Kidney epithelial cell (primary cell): ENCODE measurements around the gene SCG5. TPM values are rescaled to one million over a fixed set of nuclear protein-coding genes. Genes with fewer than 3 reads are reported as not detected.

Experiments
- DNase-seq: peaks from one replicate; pipeline ENCODE4 v3.0.0-alpha.2; 2010; ENCODE audit warnings: low read depth
- H3K27me3 ChIP-seq: 2 replicates; pipeline ENCODE4 v1.6.0; 2011; ENCODE audit warnings: low read length; ENCODE audit not compliant: control insufficient read depth, insufficient read depth
- H3K36me3 ChIP-seq: 2 replicates; pipeline ENCODE4 v1.5.1; 2011; ENCODE audit warnings: low read length; ENCODE audit not compliant: control insufficient read depth, insufficient read depth
- H3K4me3 ChIP-seq: 2 replicates; pipeline ENCODE4 v1.5.1; 2011; ENCODE audit warnings: low read depth, mild to moderate bottlenecking, control low read depth, low read length
- total RNA-seq: library from RNA; depleted of rRNA; stranded (reverse); fragments of >200 nt; gene quantifications from 2 replicates; pipeline ENCODE4 v1.2.3, GENCODE V29; 2015
- TF ChIP-seq, protein P1 (sequence below): IDR thresholded peaks from 2 replicates; pipeline ENCODE4 v1.5.1; 2011; ENCODE audit warnings: mild to moderate bottlenecking, moderate library complexity, low read length, control low read depth, inconsistent platforms; ENCODE audit not compliant: insufficient read depth, poor library complexity, severe bottlenecking

Gene SCG5
- total RNA-seq, 1 donor from 2014 or later, result 42.5 TPM

DNA sequence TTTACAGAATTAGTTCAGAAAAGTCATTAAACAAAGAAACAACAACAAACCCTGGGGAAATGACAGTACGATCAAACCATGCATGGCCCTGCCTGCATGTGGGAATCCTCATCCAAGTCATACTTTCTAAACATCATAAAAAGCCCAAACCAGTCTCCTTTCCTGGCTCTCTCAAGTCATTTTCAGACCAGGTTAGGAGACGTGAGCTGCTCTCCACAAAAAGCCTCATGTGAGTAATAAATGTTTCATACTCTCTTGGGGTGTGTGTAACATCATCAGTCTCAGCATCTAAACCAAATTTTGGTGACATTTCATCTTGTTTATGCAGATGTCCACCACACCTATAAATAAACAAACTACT lies 95.2 kb downstream of the SCG5 start:
- TF ChIP-seq, protein P1, sequence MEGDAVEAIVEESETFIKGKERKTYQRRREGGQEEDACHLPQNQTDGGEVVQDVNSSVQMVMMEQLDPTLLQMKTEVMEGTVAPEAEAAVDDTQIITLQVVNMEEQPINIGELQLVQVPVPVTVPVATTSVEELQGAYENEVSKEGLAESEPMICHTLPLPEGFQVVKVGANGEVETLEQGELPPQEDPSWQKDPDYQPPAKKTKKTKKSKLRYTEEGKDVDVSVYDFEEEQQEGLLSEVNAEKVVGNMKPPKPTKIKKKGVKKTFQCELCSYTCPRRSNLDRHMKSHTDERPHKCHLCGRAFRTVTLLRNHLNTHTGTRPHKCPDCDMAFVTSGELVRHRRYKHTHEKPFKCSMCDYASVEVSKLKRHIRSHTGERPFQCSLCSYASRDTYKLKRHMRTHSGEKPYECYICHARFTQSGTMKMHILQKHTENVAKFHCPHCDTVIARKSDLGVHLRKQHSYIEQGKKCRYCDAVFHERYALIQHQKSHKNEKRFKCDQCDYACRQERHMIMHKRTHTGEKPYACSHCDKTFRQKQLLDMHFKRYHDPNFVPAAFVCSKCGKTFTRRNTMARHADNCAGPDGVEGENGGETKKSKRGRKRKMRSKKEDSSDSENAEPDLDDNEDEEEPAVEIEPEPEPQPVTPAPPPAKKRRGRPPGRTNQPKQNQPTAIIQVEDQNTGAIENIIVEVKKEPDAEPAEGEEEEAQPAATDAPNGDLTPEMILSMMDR, result no peak
- no peak for DNase-seq
- Histone ChIP-seq H3K27me3 (no peaks in the 10 kb centered on the region), H3K36me3 (no peaks in the 10 kb centered on the region), H3K4me3 (no peak overlapping the region)

DNA sequence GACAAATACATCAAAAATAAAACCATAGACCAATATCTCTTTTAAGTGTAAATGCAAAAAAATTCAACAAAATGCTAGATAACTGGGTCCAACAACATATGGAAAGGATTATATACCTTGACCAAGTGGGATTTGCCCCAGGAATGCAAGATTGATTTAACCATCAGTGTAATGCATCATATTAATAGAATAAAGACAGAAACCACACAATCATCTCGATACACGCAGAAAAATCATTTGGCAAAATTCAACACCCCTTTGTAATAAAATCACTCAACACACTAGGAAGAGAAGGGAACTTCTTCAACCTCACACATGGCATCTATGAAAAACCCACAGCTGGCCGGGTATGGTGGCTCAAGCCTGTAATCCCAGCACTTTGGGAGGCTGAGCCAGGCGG lies 95.8 kb downstream of the SCG5 start:
- Histone ChIP-seq H3K4me3 (no peak overlapping the region), H3K27me3 (no peaks in the 10 kb centered on the region), H3K36me3 (no peaks in the 10 kb centered on the region)
- TF ChIP-seq, protein P1, result no peak
- no peak for DNase-seq

DNA sequence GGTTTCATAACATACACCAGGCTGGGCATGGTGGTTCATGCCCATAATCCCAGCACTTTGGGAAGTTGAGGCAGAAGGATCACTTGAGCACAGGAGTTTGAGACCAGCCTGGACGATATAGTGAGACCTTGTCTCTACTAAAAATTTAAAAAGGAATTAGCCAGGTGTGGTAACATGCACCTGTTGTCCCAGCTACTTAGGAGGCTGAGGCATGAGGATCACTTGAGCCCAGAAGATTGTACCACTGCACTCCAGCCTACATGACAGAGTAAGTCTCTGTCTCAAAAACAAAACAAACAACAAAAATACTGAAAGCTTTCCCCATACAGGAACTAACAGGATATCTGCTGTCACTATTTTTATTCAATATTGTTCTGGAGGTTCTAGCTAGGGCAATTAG lies 97.2 kb downstream of the SCG5 start:
- no peaks in the 10 kb centered on the region for H3K27me3 ChIP-seq
- H3K36me3 ChIP-seq, result no peaks in the 10 kb centered on the region
- DNase-seq, result no peak
- no peak overlapping the region for H3K4me3 ChIP-seq
- TF ChIP-seq, protein P1, result no peak

DNA sequence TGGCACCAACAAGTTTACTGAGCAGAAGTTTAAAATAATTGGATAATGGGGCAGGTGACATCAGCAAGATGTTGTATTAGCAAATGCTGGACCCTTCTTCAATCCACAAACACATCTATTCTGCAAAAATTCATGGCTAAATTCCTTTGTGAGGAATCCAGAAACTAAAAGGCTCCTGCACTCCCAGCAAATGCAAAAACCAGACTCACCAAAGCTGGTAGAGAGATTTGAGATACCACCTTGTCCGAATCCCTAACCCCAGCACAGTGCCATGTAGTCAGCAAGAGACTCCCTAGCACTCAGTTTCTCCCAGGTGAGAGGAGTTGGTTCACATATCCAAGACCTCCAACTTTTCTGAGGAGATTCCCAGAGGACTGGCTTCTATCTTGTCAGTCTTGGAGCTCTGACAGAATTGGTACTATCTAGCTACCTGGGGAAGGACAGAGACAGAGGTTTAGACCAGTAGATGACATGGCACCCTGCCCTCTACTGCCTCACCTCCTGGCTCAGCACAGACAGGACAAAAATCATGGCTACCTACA lies 98.1 kb downstream of the SCG5 start:
- H3K4me3 ChIP-seq, result no peak overlapping the region
- no peaks in the 10 kb centered on the region for H3K27me3 ChIP-seq
- DNase-seq, result no peak
- no peaks in the 10 kb centered on the region for H3K36me3 ChIP-seq
- TF ChIP-seq, protein P1, result no peak

DNA sequence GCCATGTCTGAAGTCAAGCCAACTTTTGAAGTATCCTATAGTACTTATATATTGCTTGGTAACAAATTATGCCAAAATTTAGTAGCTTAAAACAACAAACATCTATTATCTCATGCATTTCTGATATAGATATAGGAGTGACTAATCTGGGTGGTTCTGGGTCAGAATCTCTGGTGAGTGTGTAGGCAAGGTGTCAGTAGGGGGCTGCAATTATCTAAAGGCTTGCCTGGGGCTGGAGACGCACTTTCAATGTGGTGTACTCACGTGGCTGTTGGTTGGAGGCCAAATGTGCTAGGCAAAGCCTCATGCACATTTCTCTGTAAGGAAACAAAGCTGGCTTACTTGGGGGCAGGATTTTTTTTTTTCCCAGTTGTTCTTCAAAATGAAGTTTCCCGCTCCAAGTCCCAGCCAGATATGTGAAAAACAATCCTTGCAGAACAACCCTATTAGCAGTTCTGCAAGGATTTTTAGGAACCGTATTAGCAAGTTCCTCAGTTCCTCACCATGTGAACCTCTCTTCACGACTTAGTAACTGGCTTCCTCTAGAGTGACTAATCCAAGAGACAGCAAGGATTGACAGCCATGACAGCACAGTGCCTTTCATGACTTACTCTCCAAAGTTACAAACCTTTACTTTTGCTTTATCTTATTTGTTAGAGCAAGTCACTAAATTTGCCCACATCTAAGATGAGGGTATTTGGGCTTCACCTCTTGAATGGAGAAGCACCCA lies 102.1 kb downstream of the SCG5 start:
- TF ChIP-seq, protein P1, result no peak
- Histone ChIP-seq H3K27me3 (no peaks in the 10 kb centered on the region), H3K36me3 (no peaks in the 10 kb centered on the region), H3K4me3 (no peak overlapping the region)
- DNase-seq, result no peak
